ENCODE results near the gene CARS2.
"Not testable (repeated sequence)": the region's sequence is repeated elsewhere in the genome, so short reads cannot be mapped to it uniquely, and the experiment has no call there.

CARS2 gene

DNA sequence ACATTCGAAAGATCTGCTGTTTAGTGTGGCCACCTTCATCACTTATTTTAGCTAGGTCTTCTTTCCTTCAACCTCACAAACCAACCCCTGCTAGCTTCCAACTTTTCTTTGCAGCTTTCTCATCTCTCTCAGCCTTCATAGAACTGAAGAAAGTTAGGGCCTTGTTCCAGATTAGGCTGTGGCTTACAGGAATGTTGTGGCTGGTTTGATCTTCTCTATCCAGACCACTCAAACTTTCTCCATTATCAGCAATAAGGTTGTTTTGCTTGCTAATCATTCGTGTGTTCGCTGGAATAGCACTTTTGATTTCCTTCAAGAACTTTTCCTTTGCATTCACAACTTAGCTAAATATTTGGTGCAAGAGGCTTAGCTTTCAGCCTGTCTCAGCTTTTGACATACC lies 44.7 kb downstream of the CARS2 start:
- H3K27ac ChIP-seq (ENCODE audit: low read depth, low read length): no peak overlapping the region
- no peak overlapping the region for H3K4me3 ChIP-seq (ENCODE audit: insufficient read depth, low read length, poor library complexity, severe bottlenecking)
- peaks cover 14% of the 10 kb centered on the region; the same call in 1 of the 2 replicates for H3K36me3 ChIP-seq (ENCODE audit: low read length)
- H3K9me3 ChIP-seq (ENCODE audit: insufficient read depth, low read length): no peaks in the 10 kb centered on the region
- no peak overlapping the region for H3K4me2 ChIP-seq (ENCODE audit: low read depth, low read length, poor library complexity, severe bottlenecking)
- no peaks in the 10 kb centered on the region; the same call in 1 of the 2 replicates for H3F3A ChIP-seq (ENCODE audit: insufficient read depth)
- H4K20me1 ChIP-seq (ENCODE audit: low read depth, low read length): no peaks in the 10 kb centered on the region
- TF ChIP-seq, protein P1, sequence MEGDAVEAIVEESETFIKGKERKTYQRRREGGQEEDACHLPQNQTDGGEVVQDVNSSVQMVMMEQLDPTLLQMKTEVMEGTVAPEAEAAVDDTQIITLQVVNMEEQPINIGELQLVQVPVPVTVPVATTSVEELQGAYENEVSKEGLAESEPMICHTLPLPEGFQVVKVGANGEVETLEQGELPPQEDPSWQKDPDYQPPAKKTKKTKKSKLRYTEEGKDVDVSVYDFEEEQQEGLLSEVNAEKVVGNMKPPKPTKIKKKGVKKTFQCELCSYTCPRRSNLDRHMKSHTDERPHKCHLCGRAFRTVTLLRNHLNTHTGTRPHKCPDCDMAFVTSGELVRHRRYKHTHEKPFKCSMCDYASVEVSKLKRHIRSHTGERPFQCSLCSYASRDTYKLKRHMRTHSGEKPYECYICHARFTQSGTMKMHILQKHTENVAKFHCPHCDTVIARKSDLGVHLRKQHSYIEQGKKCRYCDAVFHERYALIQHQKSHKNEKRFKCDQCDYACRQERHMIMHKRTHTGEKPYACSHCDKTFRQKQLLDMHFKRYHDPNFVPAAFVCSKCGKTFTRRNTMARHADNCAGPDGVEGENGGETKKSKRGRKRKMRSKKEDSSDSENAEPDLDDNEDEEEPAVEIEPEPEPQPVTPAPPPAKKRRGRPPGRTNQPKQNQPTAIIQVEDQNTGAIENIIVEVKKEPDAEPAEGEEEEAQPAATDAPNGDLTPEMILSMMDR (IDR thresholded peaks at IDR 0.05; ENCODE audit: insufficient read depth, low read length, poor library complexity, severe bottlenecking): no peak
- TF ChIP-seq EZH2phosphoT487 (conservative IDR thresholded peaks at IDR 0.05; ENCODE audit: low read length): no peak
- no peak overlapping the region for H3K9ac ChIP-seq (ENCODE audit: low read length)
- H2AFZ ChIP-seq (ENCODE audit: low read depth, low read length, severe bottlenecking): no peak overlapping the region
- H3K9me2 ChIP-seq (replicated peaks; ENCODE audit: insufficient read depth, low read length): no peaks in the 10 kb centered on the region
- H3K79me2 ChIP-seq (ENCODE audit: insufficient read depth, low read length): no peaks in the 10 kb centered on the region
- H3K27me3 ChIP-seq (ENCODE audit: low read length): no peaks in the 10 kb centered on the region

- H3K27ac ChIP-seq (ENCODE audit: low read depth, low read length): not testable (repeated sequence)
These were observed 47.6 kb downstream of the CARS2 start for GRCh38 chr13:110658218-110658911.

GRCh38 chr13:110657196-110657595 lies 48.7 kb downstream of the CARS2 start:
- Histone ChIP-seq H3K4me2 (ENCODE audit: low read depth, low read length, poor library complexity, severe bottlenecking) (no peak overlapping the region), H3F3A (ENCODE audit: insufficient read depth) (no peaks in the 10 kb centered on the region; the same call in 1 of the 2 replicates), H3K36me3 (ENCODE audit: low read length) (0 out of 2 replicates have a peak, but pooled peaks cover 3% of the 10 kb centered on the region), H3K79me2 (ENCODE audit: insufficient read depth, low read length) (peaks cover 5% of the 10 kb centered on the region; the same call in 1 of the 2 replicates), H4K20me1 (ENCODE audit: low read depth, low read length) (no peaks in the 10 kb centered on the region; the same call in 1 of the 2 replicates), H3K27me3 (ENCODE audit: low read length) (no peaks in the 10 kb centered on the region), H2AFZ (ENCODE audit: low read depth, low read length, severe bottlenecking) (no peak overlapping the region), H3K27ac (ENCODE audit: low read depth, low read length) (no peak overlapping the region), H3K9ac (ENCODE audit: low read length) (no peak overlapping the region), H3K4me3 (ENCODE audit: insufficient read depth, low read length, poor library complexity, severe bottlenecking) (no peak overlapping the region), H3K9me3 (ENCODE audit: insufficient read depth, low read length) (no peaks in the 10 kb centered on the region), H3K9me2 (replicated peaks; ENCODE audit: insufficient read depth, low read length) (no peaks in the 10 kb centered on the region)
- no peak for TF ChIP-seq EZH2phosphoT487 (conservative IDR thresholded peaks at IDR 0.05; ENCODE audit: low read length)

More at GRCh38 chr13:110658218-110658911, 47.6 kb downstream of the CARS2 start:
- not testable (repeated sequence) for H3F3A ChIP-seq (ENCODE audit: insufficient read depth); H4K20me1 ChIP-seq (ENCODE audit: low read depth, low read length); H2AFZ ChIP-seq (ENCODE audit: low read depth, low read length, severe bottlenecking); H3K9ac ChIP-seq (ENCODE audit: low read length); H3K27me3 ChIP-seq (ENCODE audit: low read length); H3K9me3 ChIP-seq (ENCODE audit: insufficient read depth, low read length); H3K9me2 ChIP-seq (replicated peaks; ENCODE audit: insufficient read depth, low read length); H3K4me2 ChIP-seq (ENCODE audit: low read depth, low read length, poor library complexity, severe bottlenecking); H3K4me3 ChIP-seq (ENCODE audit: insufficient read depth, low read length, poor library complexity, severe bottlenecking); H3K79me2 ChIP-seq (ENCODE audit: insufficient read depth, low read length)
- peaks cover 14% of the 10 kb centered on the region; the same call in 1 of the 2 replicates for H3K36me3 ChIP-seq (ENCODE audit: low read length)

DNA sequence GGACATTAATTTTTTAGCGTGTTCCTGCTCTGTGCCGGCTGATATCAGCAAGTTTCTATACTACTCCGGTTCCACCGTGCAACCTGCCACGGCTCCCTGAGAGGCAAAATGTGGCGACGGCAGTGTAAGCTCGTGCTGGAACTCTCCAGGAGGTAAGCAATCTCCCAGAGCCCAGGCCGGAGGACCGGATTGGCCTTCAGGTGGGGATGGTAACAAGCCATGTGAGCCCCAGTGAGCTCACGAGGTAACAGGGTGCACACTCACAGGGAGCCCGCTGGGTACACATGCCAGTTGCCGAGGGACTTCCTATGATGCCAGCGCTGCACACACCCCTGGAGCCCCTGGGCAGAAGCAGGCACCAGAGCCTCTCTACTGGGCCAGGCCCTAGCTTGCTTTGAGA lies 52.1 kb downstream of the CARS2 start:
- Histone ChIP-seq H2AFZ (ENCODE audit: low read depth, low read length, severe bottlenecking) (no peak overlapping the region), H3K4me2 (ENCODE audit: low read depth, low read length, poor library complexity, severe bottlenecking) (no peak overlapping the region), H3K36me3 (ENCODE audit: low read length) (0 out of 2 replicates have a peak, but pooled peaks cover 3% of the 10 kb centered on the region), H3K27me3 (ENCODE audit: low read length) (no peaks in the 10 kb centered on the region), H3K4me3 (ENCODE audit: insufficient read depth, low read length, poor library complexity, severe bottlenecking) (no peak overlapping the region), H4K20me1 (ENCODE audit: low read depth, low read length) (no peaks in the 10 kb centered on the region; the same call in 1 of the 2 replicates), H3K9me3 (ENCODE audit: insufficient read depth, low read length) (no peaks in the 10 kb centered on the region), H3F3A (ENCODE audit: insufficient read depth) (no peaks in the 10 kb centered on the region), H3K9ac (ENCODE audit: low read length) (no peak overlapping the region), H3K27ac (ENCODE audit: low read depth, low read length) (no peak overlapping the region), H3K79me2 (ENCODE audit: insufficient read depth, low read length) (peaks cover 5% of the 10 kb centered on the region; the same call in 1 of the 2 replicates), H3K9me2 (replicated peaks; ENCODE audit: insufficient read depth, low read length) (no peaks in the 10 kb centered on the region)
- no peak for TF ChIP-seq EZH2phosphoT487 (conservative IDR thresholded peaks at IDR 0.05; ENCODE audit: low read length)
- TF ChIP-seq, protein P1 (IDR thresholded peaks at IDR 0.05; ENCODE audit: insufficient read depth, low read length, poor library complexity, severe bottlenecking): no peak
